ENCODE data around the gene TEX53. TPM values are rescaled to one million over a fixed set of nuclear protein-coding genes. Genes with fewer than 3 reads are reported as not detected.

Gene TEX53
- total and polyA plus RNA-seq, 2 experiments from 2014 or later = 0.44 TPM; not detected in 1

DNA sequence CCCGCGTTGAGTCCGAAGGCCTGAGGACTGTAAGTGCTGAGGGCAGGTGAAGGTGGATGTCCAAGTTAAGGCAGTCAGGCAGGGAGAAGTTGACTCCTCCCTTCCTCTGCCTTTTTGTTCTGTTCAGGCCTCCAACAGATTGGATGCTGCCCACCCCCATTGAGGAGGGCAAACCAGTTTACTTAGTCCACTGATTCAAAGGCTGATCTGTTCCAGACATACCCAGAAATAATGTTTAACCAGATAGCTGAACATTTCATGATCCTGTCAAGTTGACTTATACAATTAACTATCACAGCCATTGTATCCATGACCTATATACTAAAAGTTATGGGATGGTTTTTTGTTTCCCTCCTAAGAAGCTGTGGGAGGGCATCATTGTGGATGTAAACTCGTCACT, 32.7 kb upstream of the TEX53 start:
- no peaks in the 10 kb centered on the region for H3K79me2 ChIP-seq
- TF ChIP-seq EZH2phosphoT487 (IDR thresholded peaks at IDR 0.05; ENCODE audit: low read depth, severe bottlenecking, unreplicated experiment) (no peak), EZH2 (IDR thresholded peaks at IDR 0.05; ENCODE audit: borderline replicate concordance) (no peak)
- TF ChIP-seq, protein P1, sequence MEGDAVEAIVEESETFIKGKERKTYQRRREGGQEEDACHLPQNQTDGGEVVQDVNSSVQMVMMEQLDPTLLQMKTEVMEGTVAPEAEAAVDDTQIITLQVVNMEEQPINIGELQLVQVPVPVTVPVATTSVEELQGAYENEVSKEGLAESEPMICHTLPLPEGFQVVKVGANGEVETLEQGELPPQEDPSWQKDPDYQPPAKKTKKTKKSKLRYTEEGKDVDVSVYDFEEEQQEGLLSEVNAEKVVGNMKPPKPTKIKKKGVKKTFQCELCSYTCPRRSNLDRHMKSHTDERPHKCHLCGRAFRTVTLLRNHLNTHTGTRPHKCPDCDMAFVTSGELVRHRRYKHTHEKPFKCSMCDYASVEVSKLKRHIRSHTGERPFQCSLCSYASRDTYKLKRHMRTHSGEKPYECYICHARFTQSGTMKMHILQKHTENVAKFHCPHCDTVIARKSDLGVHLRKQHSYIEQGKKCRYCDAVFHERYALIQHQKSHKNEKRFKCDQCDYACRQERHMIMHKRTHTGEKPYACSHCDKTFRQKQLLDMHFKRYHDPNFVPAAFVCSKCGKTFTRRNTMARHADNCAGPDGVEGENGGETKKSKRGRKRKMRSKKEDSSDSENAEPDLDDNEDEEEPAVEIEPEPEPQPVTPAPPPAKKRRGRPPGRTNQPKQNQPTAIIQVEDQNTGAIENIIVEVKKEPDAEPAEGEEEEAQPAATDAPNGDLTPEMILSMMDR (IDR thresholded peaks at IDR 0.05; ENCODE audit: poor library complexity) = no peak
- no peaks in the 10 kb centered on the region for H3K27me3 ChIP-seq
- H3K27ac ChIP-seq = no peak overlapping the region
- no peak overlapping the region for H3K4me3 ChIP-seq
- H3K4me2 ChIP-seq = no peak overlapping the region
- no peaks in the 10 kb centered on the region for H3K9me2 ChIP-seq (replicated peaks; ENCODE audit: insufficient read depth)
- H3K36me3 ChIP-seq (replicated peaks; ENCODE audit: insufficient read depth, low read depth) = no peaks in the 10 kb centered on the region
- H3K4me1 ChIP-seq (ENCODE audit: insufficient read depth) = no peaks in the 10 kb centered on the region
- no peak overlapping the region for H2AFZ ChIP-seq
- DNase-seq (ENCODE audit: low spot score) = no peak
- H4K20me1 ChIP-seq (ENCODE audit: insufficient read depth, poor library complexity, severe bottlenecking) = no peaks in the 10 kb centered on the region
- 92% methylated on average over 4 of the region's 4 CpGs for WGBS (ENCODE audit: low lambda C conversion rate, missing lambda C conversion rate)
- H3K9me3 ChIP-seq (ENCODE audit: low read depth) = no peaks in the 10 kb centered on the region

DNA sequence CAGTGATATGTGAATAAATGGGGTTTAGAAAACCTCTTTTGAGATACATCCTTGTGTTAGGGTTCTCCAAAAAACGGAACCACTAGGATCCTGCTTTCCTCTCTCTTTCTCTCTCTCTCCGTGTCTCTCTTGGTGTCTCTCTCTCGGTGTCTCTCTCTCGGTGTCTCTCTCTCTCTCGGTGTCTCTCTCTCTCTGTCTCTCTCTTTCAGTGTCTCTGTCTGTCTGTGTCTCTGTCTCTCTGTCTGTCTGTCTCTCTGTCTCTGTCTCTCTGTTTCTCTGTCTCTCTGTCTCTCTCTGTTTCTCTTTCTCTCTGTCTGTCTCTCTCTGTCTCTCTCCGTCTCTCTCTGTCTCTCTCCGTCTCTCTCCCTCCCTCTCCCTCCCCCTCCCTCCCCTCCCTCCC, 32.2 kb upstream of the TEX53 start:
- Histone ChIP-seq H3K9me3 (ENCODE audit: low read depth) (no peaks in the 10 kb centered on the region), H3K4me3 (no peak overlapping the region), H3K79me2 (no peaks in the 10 kb centered on the region), H3K36me3 (replicated peaks; ENCODE audit: insufficient read depth, low read depth) (no peaks in the 10 kb centered on the region), H2AFZ (no peak overlapping the region), H3K27me3 (no peaks in the 10 kb centered on the region), H3K4me1 (ENCODE audit: insufficient read depth) (no peaks in the 10 kb centered on the region), H3K4me2 (no peak overlapping the region), H3K9me2 (replicated peaks; ENCODE audit: insufficient read depth) (no peaks in the 10 kb centered on the region), H4K20me1 (ENCODE audit: insufficient read depth, poor library complexity, severe bottlenecking) (no peaks in the 10 kb centered on the region), H3K27ac (no peak overlapping the region)
- 75% methylated on average over 5 of the region's 7 CpGs for WGBS (ENCODE audit: low lambda C conversion rate, missing lambda C conversion rate)
- no peak for DNase-seq (ENCODE audit: low spot score)
- TF ChIP-seq EZH2phosphoT487 (IDR thresholded peaks at IDR 0.05; ENCODE audit: low read depth, severe bottlenecking, unreplicated experiment) (no peak), EZH2 (IDR thresholded peaks at IDR 0.05; ENCODE audit: borderline replicate concordance) (no peak)
- TF ChIP-seq, protein P1 (IDR thresholded peaks at IDR 0.05; ENCODE audit: poor library complexity) = no peak

DNA sequence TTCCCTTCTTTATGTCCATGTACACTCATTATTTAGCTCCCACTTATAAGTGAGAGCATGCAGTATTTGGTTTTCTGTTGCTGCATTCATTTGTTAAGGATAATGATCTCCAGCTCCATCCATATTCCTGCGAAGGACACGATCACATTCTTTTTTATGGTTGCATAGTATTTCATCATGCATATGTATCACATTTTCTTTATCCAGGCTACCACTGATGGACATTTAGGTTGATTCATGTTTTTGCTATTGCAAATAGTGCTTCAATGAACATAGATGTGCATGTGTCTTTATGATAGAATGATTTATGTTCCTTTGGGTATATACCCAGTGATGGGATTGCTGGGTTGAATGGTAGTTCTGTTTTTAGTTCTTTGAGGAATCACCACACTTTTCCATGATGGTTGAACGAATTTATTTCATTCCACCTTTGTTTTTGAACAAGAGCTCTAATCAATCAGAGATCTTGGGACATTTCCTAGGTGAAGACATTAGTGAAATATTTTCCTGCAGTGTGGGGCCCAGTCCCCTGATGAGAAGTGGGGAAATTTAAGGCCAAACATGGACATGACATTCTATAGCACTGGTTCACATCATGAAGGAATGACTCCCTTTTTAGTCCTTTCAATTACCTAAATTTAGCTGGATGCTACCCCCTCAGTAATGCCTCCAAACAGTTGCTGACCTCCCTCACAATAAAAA, 31.5 kb upstream of the TEX53 start:
- no peaks in the 10 kb centered on the region for H3K4me1 ChIP-seq (ENCODE audit: insufficient read depth)
- H3K36me3 ChIP-seq (replicated peaks; ENCODE audit: insufficient read depth, low read depth) = no peaks in the 10 kb centered on the region
- TF ChIP-seq EZH2 (IDR thresholded peaks at IDR 0.05; ENCODE audit: borderline replicate concordance) (no peak), EZH2phosphoT487 (IDR thresholded peaks at IDR 0.05; ENCODE audit: low read depth, severe bottlenecking, unreplicated experiment) (no peak)
- TF ChIP-seq, protein P1 (IDR thresholded peaks at IDR 0.05; ENCODE audit: poor library complexity) = no peak
- no peaks in the 10 kb centered on the region for H3K9me2 ChIP-seq (replicated peaks; ENCODE audit: insufficient read depth)
- H2AFZ ChIP-seq = no peak overlapping the region
- H3K27ac ChIP-seq = no peak overlapping the region
- WGBS (ENCODE audit: low lambda C conversion rate, missing lambda C conversion rate) = 86% methylated on average over 3 of the region's 3 CpGs
- no peak overlapping the region for H3K4me2 ChIP-seq
- no peak overlapping the region for H3K4me3 ChIP-seq
- no peaks in the 10 kb centered on the region for H4K20me1 ChIP-seq (ENCODE audit: insufficient read depth, poor library complexity, severe bottlenecking)
- no peak for DNase-seq (ENCODE audit: low spot score)
- H3K79me2 ChIP-seq = no peaks in the 10 kb centered on the region
- no peaks in the 10 kb centered on the region for H3K9me3 ChIP-seq (ENCODE audit: low read depth)
- H3K27me3 ChIP-seq = no peaks in the 10 kb centered on the region
